ENCODE measurements around the gene KCNMB2. TPM values are rescaled to one million over a fixed set of nuclear protein-coding genes. Genes with fewer than 3 reads are reported as not detected.

Gene KCNMB2
- total RNA-seq, 2 experiments from 2014 or later = not detected

DNA sequence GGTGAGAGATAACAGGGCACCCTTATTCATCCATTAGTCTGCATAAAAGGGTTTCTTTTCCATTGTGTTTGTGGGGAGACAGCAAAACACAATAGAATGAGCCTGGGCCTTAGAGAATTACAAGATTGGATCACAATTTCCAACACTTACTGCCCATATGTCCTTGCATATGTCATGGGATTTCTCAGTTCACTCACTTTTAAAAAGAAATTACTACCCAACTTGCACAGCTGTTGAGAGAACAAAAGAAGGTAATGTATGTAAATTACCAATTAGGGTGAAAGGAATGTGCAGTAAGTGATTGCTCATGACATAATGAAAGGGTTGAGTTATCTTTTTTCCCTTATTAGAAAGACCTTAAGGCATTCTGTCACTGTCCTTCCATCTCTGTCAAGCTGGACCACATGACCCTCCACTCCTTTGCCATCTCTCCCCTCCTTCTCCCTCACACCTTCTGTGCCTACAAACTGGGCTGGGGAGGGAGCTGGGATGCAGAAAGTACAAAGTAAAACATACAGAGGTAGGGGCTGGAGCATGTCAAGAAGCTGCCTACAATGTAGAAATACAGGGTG, 291.1 kb downstream of the KCNMB2 start:
- Mint-ChIP-seq H3K36me3 (ENCODE audit: low read depth) (no peaks in the 10 kb centered on the region), H3K9me3 (no peaks in the 10 kb centered on the region), H3K27ac (no peak overlapping the region), H3K27me3 (no peaks in the 10 kb centered on the region), H3K4me1 (no peaks in the 10 kb centered on the region), H3K4me3 (no peak overlapping the region)
- DNase-seq = no peak
- ChIA-PET CTCF (no interaction called here), POLR2A (no interaction called here)

GRCh38 chr3:178833695-178834094, 297.5 kb downstream of the KCNMB2 start:
- Mint-ChIP-seq H3K9me3 (no peaks in the 10 kb centered on the region), H3K4me3 (no peak overlapping the region), H3K4me1 (no peaks in the 10 kb centered on the region), H3K27ac (no peak overlapping the region), H3K36me3 (ENCODE audit: low read depth) (no peaks in the 10 kb centered on the region), H3K27me3 (no peaks in the 10 kb centered on the region)
- DNase-seq = no peak
- ChIA-PET CTCF (interaction anchor here (0.6 kb wide), 1 partner anchor 1921 kb away, joined by 3 read pairs; no protein-coding TSS in a partner anchor), POLR2A (no interaction called here)

DNA sequence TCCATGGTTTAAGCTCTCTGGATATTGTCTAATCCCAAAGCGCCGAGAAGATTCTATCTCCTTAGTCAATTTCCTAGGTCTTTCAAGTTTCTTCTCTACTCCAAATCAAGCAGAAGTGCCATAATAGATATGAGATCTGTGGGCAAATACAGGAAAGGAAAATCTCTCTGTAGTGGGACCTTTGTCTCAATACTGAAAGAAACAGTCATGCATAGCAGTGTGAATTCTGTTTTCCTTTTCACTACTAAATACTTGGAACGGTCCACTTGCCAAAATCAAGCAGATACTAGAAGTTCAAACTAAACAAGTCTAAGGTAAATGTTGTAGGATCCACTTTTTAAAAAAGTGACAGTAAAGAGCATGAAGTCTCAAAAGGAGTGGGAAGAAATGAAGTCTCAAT, 298.8 kb downstream of the KCNMB2 start:
- CTCF ChIA-PET = no interaction called here
- no peaks in the 10 kb centered on the region for H3K9me3 Mint-ChIP-seq
- no peaks in the 10 kb centered on the region for H3K36me3 Mint-ChIP-seq (ENCODE audit: low read depth)
- POLR2A ChIA-PET = no interaction called here
- no peak overlapping the region for H3K4me3 Mint-ChIP-seq
- DNase-seq = no peak
- no peaks in the 10 kb centered on the region for H3K27me3 Mint-ChIP-seq
- no peaks in the 10 kb centered on the region for H3K4me1 Mint-ChIP-seq
- H3K27ac Mint-ChIP-seq = no peak overlapping the region

GRCh38 chr3:178837512-178837911, 301.3 kb downstream of the KCNMB2 start:
- H3K4me1 Mint-ChIP-seq = no peaks in the 10 kb centered on the region
- H3K4me3 Mint-ChIP-seq = no peak overlapping the region
- POLR2A ChIA-PET = no interaction called here

GRCh38 chr3:178840586-178840985, 304.4 kb downstream of the KCNMB2 start:
- Mint-ChIP-seq H3K9me3 (no peaks in the 10 kb centered on the region), H3K4me1 (no peaks in the 10 kb centered on the region), H3K27ac (no peak overlapping the region), H3K4me3 (no peak overlapping the region), H3K27me3 (no peaks in the 10 kb centered on the region), H3K36me3 (ENCODE audit: low read depth) (no peaks in the 10 kb centered on the region)
- POLR2A ChIA-PET = no interaction called here
- DNase-seq = no peak
- CTCF ChIA-PET = no interaction called here

More at GRCh38 chr3:178837512-178837911, 301.3 kb downstream of the KCNMB2 start:
- CTCF ChIA-PET = no interaction called here
- H3K27ac Mint-ChIP-seq = no peak overlapping the region
- DNase-seq = no peak
- H3K9me3 Mint-ChIP-seq = no peaks in the 10 kb centered on the region
- no peaks in the 10 kb centered on the region for H3K36me3 Mint-ChIP-seq (ENCODE audit: low read depth)
- H3K27me3 Mint-ChIP-seq = no peaks in the 10 kb centered on the region

- Mint-ChIP-seq H3K27me3 (no peaks in the 10 kb centered on the region), H3K36me3 (ENCODE audit: low read depth) (no peaks in the 10 kb centered on the region), H3K9me3 (no peaks in the 10 kb centered on the region), H3K4me3 (no peak overlapping the region), H3K4me1 (no peaks in the 10 kb centered on the region), H3K27ac (no peak overlapping the region)
- no peak for DNase-seq
- ChIA-PET CTCF (no interaction called here), POLR2A (no interaction called here)
Observed at GRCh38 chr3:178841011-178841410, 304.8 kb downstream of the KCNMB2 start.

DNA sequence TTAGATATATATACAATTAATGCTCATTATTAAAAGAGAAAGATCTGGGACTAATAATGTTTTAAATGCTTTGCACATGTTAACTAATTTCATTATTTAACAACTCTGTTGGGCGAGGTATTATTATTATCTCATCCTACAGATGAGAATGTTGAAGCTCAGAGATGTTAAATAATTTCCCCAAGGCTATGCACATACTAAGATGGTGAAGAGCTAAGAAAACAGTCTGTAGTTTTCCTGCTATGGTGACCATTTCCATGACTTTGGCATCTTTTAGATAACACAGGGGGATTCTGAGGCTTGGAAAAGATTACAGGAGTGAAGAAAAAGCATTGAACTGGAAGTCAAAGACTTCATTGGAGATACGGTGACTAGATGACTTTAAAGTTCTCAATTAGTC, 308.7 kb downstream of the KCNMB2 start:
- Mint-ChIP-seq H3K4me3 (no peak overlapping the region), H3K27ac (no peak overlapping the region), H3K36me3 (ENCODE audit: low read depth) (no peaks in the 10 kb centered on the region), H3K27me3 (no peaks in the 10 kb centered on the region), H3K4me1 (no peaks in the 10 kb centered on the region), H3K9me3 (no peaks in the 10 kb centered on the region)
- ChIA-PET POLR2A (no interaction called here), CTCF (no interaction called here)
- DNase-seq = no peak

- no peak for DNase-seq
- ChIA-PET POLR2A (no interaction called here), CTCF (no interaction called here)
- no peaks in the 10 kb centered on the region for H3K36me3 Mint-ChIP-seq (ENCODE audit: low read depth)
- no peaks in the 10 kb centered on the region for H3K27me3 Mint-ChIP-seq
- no peak overlapping the region for H3K4me3 Mint-ChIP-seq
- no peaks in the 10 kb centered on the region for H3K4me1 Mint-ChIP-seq
- no peak overlapping the region for H3K27ac Mint-ChIP-seq
- no peaks in the 10 kb centered on the region for H3K9me3 Mint-ChIP-seq
Observed at GRCh38 chr3:178845420-178846118, 309.3 kb downstream of the KCNMB2 start.

DNA sequence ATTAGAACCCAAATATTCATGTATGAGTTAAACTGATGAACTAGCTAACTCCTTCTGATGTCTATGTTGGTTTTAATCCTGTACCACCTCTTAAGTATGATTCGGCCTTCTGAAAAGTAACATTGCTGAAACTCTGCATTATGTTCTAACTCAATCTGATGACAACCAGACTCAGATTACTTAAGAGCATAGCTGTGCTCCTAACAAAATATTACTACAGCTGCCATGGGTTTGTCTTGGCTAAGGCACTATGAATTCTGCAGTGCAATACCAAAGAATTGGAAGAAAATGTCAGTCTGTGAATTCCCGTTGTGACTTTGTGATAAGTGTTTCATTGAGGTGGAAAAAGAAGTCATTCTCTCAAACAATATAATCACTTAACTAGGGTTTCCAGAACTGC, 311.0 kb downstream of the KCNMB2 start:
- Mint-ChIP-seq H3K27ac (no peak overlapping the region), H3K27me3 (no peaks in the 10 kb centered on the region), H3K36me3 (ENCODE audit: low read depth) (no peaks in the 10 kb centered on the region), H3K4me3 (no peak overlapping the region), H3K4me1 (no peaks in the 10 kb centered on the region), H3K9me3 (no peaks in the 10 kb centered on the region)
- ChIA-PET CTCF (no interaction called here), POLR2A (no interaction called here)
- no peak for DNase-seq

DNA sequence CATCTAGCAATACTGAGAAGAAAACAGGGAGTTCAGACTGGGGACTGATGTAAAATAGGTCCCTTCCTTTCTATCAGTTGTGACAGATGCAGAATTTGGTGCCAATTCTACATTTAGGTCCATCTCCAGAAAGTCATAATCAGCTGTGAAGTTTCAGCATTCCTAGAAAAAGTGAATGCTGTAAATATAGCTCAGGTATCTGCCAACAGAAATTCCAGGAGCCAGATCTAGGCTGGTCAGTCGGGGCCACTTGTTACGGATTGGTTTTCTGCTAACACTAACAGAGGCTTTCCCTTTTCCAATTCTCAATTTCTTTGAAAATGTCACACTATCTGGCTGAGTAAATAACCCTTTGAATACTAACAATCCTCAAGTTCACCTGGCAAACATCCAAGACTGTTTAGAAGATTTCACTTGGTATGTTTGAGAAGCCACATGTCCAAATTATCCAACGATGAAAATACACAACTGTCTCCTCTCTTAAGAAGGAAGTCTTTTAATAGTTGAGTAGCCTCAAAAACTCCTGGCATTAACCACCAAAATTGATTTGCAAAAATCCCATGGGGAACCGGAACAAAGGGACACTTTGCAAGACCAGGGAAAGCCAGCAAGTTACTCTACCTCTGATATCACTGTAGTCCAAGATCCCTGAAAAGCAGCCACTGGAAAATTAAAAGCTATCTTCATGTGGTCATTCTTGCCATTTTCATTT, 313.1 kb downstream of the KCNMB2 start:
- ChIA-PET POLR2A (no interaction called here), CTCF (no interaction called here)
- no peaks in the 10 kb centered on the region for H3K27me3 Mint-ChIP-seq
- no peak for DNase-seq
- no peak overlapping the region for H3K27ac Mint-ChIP-seq
- H3K36me3 Mint-ChIP-seq (ENCODE audit: low read depth) = no peaks in the 10 kb centered on the region
- H3K4me1 Mint-ChIP-seq = no peaks in the 10 kb centered on the region
- no peaks in the 10 kb centered on the region for H3K9me3 Mint-ChIP-seq
- H3K4me3 Mint-ChIP-seq = no peak overlapping the region

DNA sequence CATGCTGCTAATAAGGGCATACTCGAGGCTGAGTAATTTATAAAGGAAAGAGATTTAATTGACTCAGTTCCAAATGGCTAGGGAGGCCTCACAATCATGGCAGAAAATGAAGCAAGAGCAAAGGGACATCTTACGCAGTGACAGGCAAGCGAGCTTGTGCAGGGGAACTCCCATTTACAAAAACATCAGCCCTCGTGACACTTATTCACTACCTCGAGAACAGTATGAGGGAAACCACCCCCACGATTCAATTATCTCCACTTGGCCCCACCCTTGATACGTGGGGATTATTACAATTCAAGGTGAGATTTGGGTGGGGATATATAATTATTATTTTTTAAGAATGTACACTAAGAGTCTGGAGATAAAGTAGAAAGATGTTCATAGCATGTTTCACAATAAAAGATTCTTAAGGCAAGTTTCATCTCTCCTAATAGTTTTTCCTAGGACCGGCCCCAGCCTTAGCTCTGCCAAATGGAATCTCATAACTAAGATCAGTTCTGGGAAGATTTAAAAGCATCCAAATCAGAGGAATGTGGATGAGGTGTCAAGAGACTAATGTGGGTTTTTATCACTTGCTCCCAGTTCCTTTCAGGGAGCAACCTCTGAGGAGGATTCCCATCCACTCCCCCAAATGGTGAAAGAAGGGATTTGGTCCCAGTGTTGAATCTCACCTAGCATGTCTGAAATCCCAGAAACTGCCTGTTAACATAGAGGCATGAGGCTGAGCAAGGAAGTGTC, 314.4 kb downstream of the KCNMB2 start:
- no peak for DNase-seq

GRCh38 chr3:178851564-178851963, 315.3 kb downstream of the KCNMB2 start:
- ChIA-PET POLR2A (no interaction called here), CTCF (no interaction called here)
- DNase-seq = no peak
- no peaks in the 10 kb centered on the region for H3K27me3 Mint-ChIP-seq
- H3K4me3 Mint-ChIP-seq = no peak overlapping the region
- H3K36me3 Mint-ChIP-seq (ENCODE audit: low read depth) = no peaks in the 10 kb centered on the region
- no peaks in the 10 kb centered on the region for H3K9me3 Mint-ChIP-seq
- no peak overlapping the region for H3K27ac Mint-ChIP-seq
- no peaks in the 10 kb centered on the region for H3K4me1 Mint-ChIP-seq

More for the DNA sequence above, 314.4 kb downstream of the KCNMB2 start:
- H3K27me3 Mint-ChIP-seq = no peaks in the 10 kb centered on the region
- H3K4me3 Mint-ChIP-seq = no peak overlapping the region
- no peaks in the 10 kb centered on the region for H3K4me1 Mint-ChIP-seq
- CTCF ChIA-PET = no interaction called here
- POLR2A ChIA-PET = no interaction called here
- no peak overlapping the region for H3K27ac Mint-ChIP-seq
- H3K36me3 Mint-ChIP-seq (ENCODE audit: low read depth) = no peaks in the 10 kb centered on the region
- H3K9me3 Mint-ChIP-seq = no peaks in the 10 kb centered on the region

DNA sequence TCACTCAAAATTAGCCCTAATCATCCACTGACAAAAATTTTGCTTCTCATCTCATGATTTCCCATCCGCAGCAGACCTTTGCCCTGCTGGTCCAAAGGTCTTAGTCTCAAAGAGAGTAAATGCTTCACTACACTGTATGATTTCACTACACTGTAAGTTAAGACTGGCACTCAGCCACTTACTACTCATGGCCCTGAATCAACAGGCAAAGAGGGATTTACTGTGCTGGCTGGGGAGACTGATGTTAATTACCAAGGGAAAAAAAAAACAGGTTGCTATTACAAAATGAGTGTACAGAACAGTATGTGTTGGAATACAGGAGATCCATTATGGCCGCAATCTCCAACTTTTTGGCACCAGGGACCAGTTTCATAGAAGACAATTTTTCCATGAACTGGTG, 320.6 kb downstream of the KCNMB2 start:
- Mint-ChIP-seq H3K4me3 (no peak overlapping the region), H3K27ac (no peak overlapping the region), H3K4me1 (no peaks in the 10 kb centered on the region), H3K27me3 (no peaks in the 10 kb centered on the region), H3K9me3 (no peaks in the 10 kb centered on the region), H3K36me3 (ENCODE audit: low read depth) (no peaks in the 10 kb centered on the region)
- CTCF ChIA-PET = no interaction called here
- DNase-seq = no peak
- POLR2A ChIA-PET = no interaction called here
